MM.1S (cell line): ENCODE results near the gene GCNT1.

Experiments
- DNase-seq: peaks from one replicate; pipeline ENCODE4 v3.0.0-alpha.2; 2015
- H2AFZ ChIP-seq: fragments of 300-600 bp; sonication (generic); 2 replicates; pipeline ENCODE4 v1.6.0; 2016; ENCODE audit warnings: antibody characterized with exemption, low read length
- H3F3A ChIP-seq: fragments of 300-600 bp; sonication (generic); 2 replicates; pipeline ENCODE4 v1.6.1; 2016; ENCODE audit warnings: mild to moderate bottlenecking, antibody characterized with exemption, low read length, moderate library complexity, mixed read lengths; ENCODE audit not compliant: insufficient read depth
- H3K27ac ChIP-seq: fragments of 300-600 bp; sonication (generic); 2 replicates; pipeline ENCODE4 v1.5.1; 2016; ENCODE audit warnings: mild to moderate bottlenecking, low read length
- H3K27me3 ChIP-seq: fragments of 300-600 bp; sonication (generic); replicated peaks from 2 replicates; pipeline ENCODE4 v1.6.0; 2016; ENCODE audit warnings: low read length; ENCODE audit not compliant: insufficient read depth
- H3K36me3 ChIP-seq: fragments of 300-600 bp; sonication (generic); replicated peaks from 2 replicates; pipeline ENCODE4 v1.6.1; 2016; ENCODE audit warnings: mild to moderate bottlenecking, low read length, mixed read lengths; ENCODE audit not compliant: insufficient read depth
- H3K4me1 ChIP-seq: fragments of 300-600 bp; sonication (generic); 2 replicates; pipeline ENCODE4 v1.6.1; 2016; ENCODE audit warnings: low read length, mixed read lengths
- H3K4me2 ChIP-seq: fragments of 300-600 bp; sonication (generic); 2 replicates; pipeline ENCODE4 v1.6.0; 2016; ENCODE audit warnings: low read depth, low read length
- H3K4me3 ChIP-seq: fragments of 300-600 bp; sonication (generic); 2 replicates; pipeline ENCODE4 v1.5.1; 2016; ENCODE audit warnings: low read length, mixed read lengths
- H3K79me2 ChIP-seq: fragments of 300-600 bp; sonication (generic); 2 replicates; pipeline ENCODE4 v1.6.1; 2016; ENCODE audit warnings: mixed run types, low read length, mixed read lengths
- H3K9ac ChIP-seq: fragments of 300-600 bp; sonication (generic); 2 replicates; pipeline ENCODE4 v1.6.1; 2016; ENCODE audit warnings: low read length, mixed read lengths
- H3K9me2 ChIP-seq: fragments of 300-600 bp; sonication (generic); replicated peaks from 2 replicates; pipeline ENCODE4 v1.6.1; 2016; ENCODE audit warnings: mild to moderate bottlenecking, low read length, mixed read lengths; ENCODE audit not compliant: insufficient read depth
- H3K9me3 ChIP-seq: fragments of 300-600 bp; sonication (generic); replicated peaks from 2 replicates; pipeline ENCODE4 v1.6.1; 2016; ENCODE audit warnings: mild to moderate bottlenecking, low read length, mixed read lengths; ENCODE audit not compliant: insufficient read depth
- H4K20me1 ChIP-seq: fragments of 300-600 bp; sonication (generic); 2 replicates; pipeline ENCODE4 v1.6.1; 2016; ENCODE audit warnings: mild to moderate bottlenecking, low read length, moderate library complexity, mixed read lengths; ENCODE audit not compliant: insufficient read depth
- CTCF ChIP-seq: fragments of 300-600 bp; sonication (generic); IDR thresholded peaks from 2 replicates; pipeline ENCODE4 v1.5.1; 2016; ENCODE audit warnings: antibody characterized with exemption, low read length, mixed read lengths
- EZH2 ChIP-seq: fragments of 300-600 bp; sonication (generic); optimal IDR thresholded peaks from 2 replicates; pipeline ENCODE3; 2017; ENCODE audit warnings: low read depth, mild to moderate bottlenecking, antibody characterized with exemption, low read length, mixed read lengths
- EZH2phosphoT487 ChIP-seq: fragments of 300-600 bp; sonication (generic); IDR thresholded peaks from 2 replicates; pipeline ENCODE4 v1.6.1; 2018; ENCODE audit warnings: antibody characterized with exemption, low read length

GCNT1 gene

GRCh38 chr9:76553680-76554079, 94.7 kb downstream of the GCNT1 start:
- no peak for DNase-seq
- H3K4me3 ChIP-seq: no peak overlapping the region

More at GRCh38 chr9:76553680-76554079, 94.7 kb downstream of the GCNT1 start:
- no peaks in the 10 kb centered on the region for H3K36me3 ChIP-seq
- H3F3A ChIP-seq: no peaks in the 10 kb centered on the region
- no peak overlapping the region for H3K9ac ChIP-seq
- H3K4me1 ChIP-seq: no peaks in the 10 kb centered on the region
- no peaks in the 10 kb centered on the region for H3K27me3 ChIP-seq
- no peak overlapping the region for H2AFZ ChIP-seq
- no peaks in the 10 kb centered on the region for H3K79me2 ChIP-seq
- H3K27ac ChIP-seq: no peak overlapping the region
- no peak overlapping the region for H3K4me2 ChIP-seq
- H3K9me3 ChIP-seq: no peaks in the 10 kb centered on the region
- no peaks in the 10 kb centered on the region for H3K9me2 ChIP-seq
- no peak for TF ChIP-seq EZH2
- TF ChIP-seq EZH2phosphoT487: no peak
- TF ChIP-seq CTCF: no peak
- no peaks in the 10 kb centered on the region for H4K20me1 ChIP-seq
